Dermis microvascular lymphatic vessel endothelial cell (primary cell): ENCODE data around the gene GPR63. TPM values are rescaled to one million over a fixed set of nuclear protein-coding genes. Genes with fewer than 3 reads are reported as not detected.

ENCODE experiments used
- DNase-seq, 2 donors: peaks; one replicate each; pipeline versions ENCODE4 v3.0.0 to v3.0.0-alpha.2; 2010; ENCODE audit warnings: low read depth in 2 of 2
- total RNA-seq: library from RNA; depleted of rRNA; stranded (reverse); fragments of >200 nt; gene quantifications from 2 replicates; pipeline ENCODE4 v1.2.1, GENCODE V29; 2014

Gene GPR63
- total RNA-seq, 1 donor from 2014 or later: under 0.01 TPM

GRCh38 chr6:96821034-96821433 lies 16.2 kb downstream of the GPR63 start:
- no peak for DNase-seq

- DNase-seq: no peak
Observed at GRCh38 chr6:96816301-96816817, 20.9 kb downstream of the GPR63 start.

- no peak for DNase-seq
Observed at GRCh38 chr6:96814625-96815024, 22.7 kb downstream of the GPR63 start.

- DNase-seq: no peak
Observed at GRCh38 chr6:96812077-96812703, 25.1 kb downstream of the GPR63 start.

GRCh38 chr6:96811670-96812069 lies 25.6 kb downstream of the GPR63 start:
- DNase-seq: no peak

- no peak for DNase-seq
Observed at GRCh38 chr6:96811136-96811535, 26.1 kb downstream of the GPR63 start.

- DNase-seq: no peak
Observed at GRCh38 chr6:96809119-96809518, 28.2 kb downstream of the GPR63 start.

GRCh38 chr6:96803106-96803481 lies 34.2 kb downstream of the GPR63 start:
- DNase-seq: no peak

GRCh38 chr6:96795481-96795880 lies 41.8 kb downstream of the GPR63 start:
- DNase-seq: no peak

- DNase-seq: no peak
Observed at GRCh38 chr6:96794980-96795379, 42.3 kb downstream of the GPR63 start.

GRCh38 chr6:96792561-96793190 lies 44.6 kb downstream of the GPR63 start:
- no peak for DNase-seq

- DNase-seq: no peak
Observed at GRCh38 chr6:96789871-96790270, 47.4 kb downstream of the GPR63 start.

GRCh38 chr6:96787846-96788580 lies 49.3 kb downstream of the GPR63 start:
- no peak for DNase-seq

GRCh38 chr6:96786336-96786735 lies 50.9 kb downstream of the GPR63 start:
- no peak for DNase-seq

- no peak for DNase-seq
Observed at GRCh38 chr6:96784650-96785049, 52.6 kb downstream of the GPR63 start.

GRCh38 chr6:96783307-96783706 lies 54.0 kb downstream of the GPR63 start:
- DNase-seq: no peak

GRCh38 chr6:96781557-96781956 lies 55.7 kb downstream of the GPR63 start:
- no peak for DNase-seq

GRCh38 chr6:96777113-96777512 lies 60.2 kb downstream of the GPR63 start:
- DNase-seq: no peak

- DNase-seq: no peak
Observed at GRCh38 chr6:96775727-96776400, 61.4 kb downstream of the GPR63 start.

- DNase-seq: no peak
Observed at GRCh38 chr6:96766769-96767168, 70.5 kb downstream of the GPR63 start.

GRCh38 chr6:96762599-96762998 lies 74.7 kb downstream of the GPR63 start:
- DNase-seq: no peak

GRCh38 chr6:96761794-96762193 lies 75.5 kb downstream of the GPR63 start:
- DNase-seq: no peak
